GM12878 (cell line): Measurements from ENCODE around the gene GRM7. TPM values are rescaled to one million over a fixed set of nuclear protein-coding genes. Genes with fewer than 3 reads are reported as not detected.

Experiments
- ATAC-seq: fragments of 200-7000 bp; cut with Tn5 transposase; 3 replicates; pipeline ENCODE4 v1.9.1; 2020; ENCODE audit warnings: mild to moderate bottlenecking, moderate library complexity
- BruUV-seq: library from RNA; stranded (reverse); fragments of 400-500 nt; replicated peaks from 2 replicates; lab custom pipeline; 2021; lab: Mats Ljungman, UMichigan
- CTCF ChIA-PET: fragments of 300-600 bp; sonication (Branson Sonifier 250); formaldehyde crosslinking; extraction: SDS; loops from one replicate; lab custom pipeline; 2021; ENCODE audit warnings: inconsistent platforms; lab: Yijun Ruan, JAX
- POLR2A ChIA-PET: fragments of 350-600 bp; formaldehyde crosslinking; extraction: SDS; loops from one replicate; lab custom pipeline; 2021; ENCODE audit warnings: inconsistent platforms; lab: Charles Lee
- RAD21 ChIA-PET: fragments of 300-600 bp; sonication (Branson Sonifier 250); formaldehyde crosslinking; loops from one replicate; lab custom pipeline; 2023; ENCODE audit warnings: antibody characterized with exemption; ENCODE audit not compliant: unreplicated experiment; lab: Charles Lee
- SMC1A ChIA-PET: fragments of 300-600 bp; sonication (Branson Sonifier 250); formaldehyde crosslinking; loops from one replicate; lab custom pipeline; 2023; ENCODE audit not compliant: unreplicated experiment, uncharacterized antibody; lab: Charles Lee
- DNase-seq: peaks from one replicate; pipeline ENCODE4 v3.0.0-alpha.2; 2011; ENCODE audit warnings: low read depth, low spot score
- FAIRE-seq: peaks from 3 replicates; lab custom pipeline; 2011; peaks lifted over from hg19 to GRCh38; lab: Jason Lieb, UNC
- H2AFZ ChIP-seq: 2 replicates; pipeline ENCODE4 v1.6.0; 2011; ENCODE audit warnings: low read depth, low read length, control low read depth; ENCODE audit not compliant: control insufficient read depth
- H3K27ac ChIP-seq: 2 replicates; pipeline ENCODE4 v1.5.1; 2011; ENCODE audit warnings: control low read depth; ENCODE audit not compliant: control insufficient read depth, insufficient read depth
- H3K27me3 ChIP-seq, 2 experiments: replicated peaks in 1 of 2; 2 replicates each; pipeline versions ENCODE4 v1.6.0 to v1.6.1; 2011; ENCODE audit warnings: low read length in 1 of 2; ENCODE audit not compliant: control insufficient read depth in 2 of 2, insufficient read depth in 2 of 2
- H3K36me3 ChIP-seq, 2 experiments: 2 replicates each; pipeline ENCODE4 v1.5.1; 2011; ENCODE audit warnings: low read length in 1 of 2; ENCODE audit not compliant: control insufficient read depth in 2 of 2, insufficient read depth in 2 of 2
- H3K4me1 ChIP-seq: 2 replicates; pipeline ENCODE4 v1.6.1; 2011; ENCODE audit warnings: mild to moderate bottlenecking, low read length, moderate library complexity, mixed read lengths; ENCODE audit not compliant: control insufficient read depth, insufficient read depth
- H3K4me2 ChIP-seq: 2 replicates; pipeline ENCODE4 v1.6.0; 2011; ENCODE audit warnings: control low read depth; ENCODE audit not compliant: control insufficient read depth, insufficient read depth
- H3K4me3 ChIP-seq: fragments of 200-600 bp; sonication (generic); 2 replicates; pipeline ENCODE4 v1.5.1; 2016
- H3K79me2 ChIP-seq: 2 replicates; pipeline ENCODE4 v1.6.0; 2011; ENCODE audit warnings: low read length; ENCODE audit not compliant: control insufficient read depth, insufficient read depth
- H3K9ac ChIP-seq: 2 replicates; pipeline ENCODE4 v1.8.0; 2011; ENCODE audit warnings: low read length, control low read depth, mixed read lengths; ENCODE audit not compliant: control insufficient read depth, insufficient read depth
- H3K9me3 ChIP-seq: replicated peaks from 3 replicates; pipeline ENCODE4 v1.5.1; 2011; ENCODE audit warnings: mild to moderate bottlenecking, low read length; ENCODE audit not compliant: control insufficient read depth, insufficient read depth
- H4K20me1 ChIP-seq: 2 replicates; pipeline ENCODE4 v1.6.0; 2011; ENCODE audit not compliant: control insufficient read depth, insufficient read depth
- BRCA1 ChIP-seq: IDR thresholded peaks from 2 replicates; pipeline ENCODE4 v1.6.1; 2011; ENCODE audit warnings: low read depth, low read length, improper control_type of control experiment
- CTCF ChIP-seq, 3 experiments: IDR thresholded peaks in 2 of 3; conservative IDR thresholded peaks in 1 of 3; 2 replicates each; pipeline ENCODE4 v1.5.1; 2011; ENCODE audit warnings: low read depth in 3 of 3, low read length in 3 of 3, mild to moderate bottlenecking in 3 of 3, control low read depth in 2 of 3, moderate library complexity in 2 of 3, inconsistent platforms in 1 of 3, mixed read lengths in 1 of 3; ENCODE audit not compliant: control insufficient read depth in 2 of 3, insufficient read depth in 1 of 3; ENCODE audit errors: extremely low read depth in 1 of 3
- NR2F1 ChIP-seq: fragments of 450-650 bp; conservative IDR thresholded peaks from 2 replicates; pipeline ENCODE4 v1.6.1; 2017; ENCODE audit warnings: mild to moderate bottlenecking
- RAD21 ChIP-seq: IDR thresholded peaks from 2 replicates; pipeline ENCODE4 v1.6.1; 2011; ENCODE audit warnings: mild to moderate bottlenecking, low read depth, low read length, moderate library complexity; ENCODE audit not compliant: insufficient read depth
- WGBS: methylation state at CpG from one replicate; pipeline ENCODE4 v1.1.6; 2016; ENCODE audit warnings: low lambda C conversion rate; ENCODE audit not compliant: insufficient replicate concordance, insufficient coverage; ENCODE audit errors: missing lambda C conversion rate; 5-methylcytosine and 5-hydroxymethylcytosine counted together
- in situ Hi-C: fragments of 300-500 bp; cut with MboI; formaldehyde crosslinking; loops from 9 replicates; pipeline ENCODE4 v1.14.3; 2018; ENCODE audit warnings: mixed read lengths
- intact Hi-C: fragments of 100-400 bp; cut with micrococcal nuclease; formaldehyde crosslinking; loops from one replicate; pipeline ENCODE4 v1.14.2; 2022; ENCODE audit not compliant: unreplicated experiment
- polyA plus RNA-seq, 11 experiments: library from polyadenylated mRNA; depleted of rRNA in 4 of 11; unstranded in 6 of 11; stranded (reverse) in 5 of 11; fragments of >200 nt; fragmentation: Nextera tagmentation in 4 of 11; fragmentation: Illumina TruSeq in 1 of 11; extraction: Ambion mirVana in 4 of 11; extraction: Trizol in 1 of 11; gene quantifications; 1 replicate in 1 of 11; 2 replicates in 10 of 11; pipeline versions ENCODE4 v1.2.1 to v1.2.3, GENCODE V29; 2011 to 2016; ENCODE audit warnings: inconsistent platforms in 2 of 11, missing spikeins in 2 of 11, low read depth in 1 of 11
- total RNA-seq, 4 experiments: library from RNA; depleted of rRNA in 3 of 4; stranded (reverse); fragments of >200 nt in 3 of 4; fragmentation: Illumina TruSeq in 1 of 4; extraction: Trizol in 1 of 4; gene quantifications; 2 replicates each; pipeline versions ENCODE4 v1.2.1 to v1.2.3, GENCODE V29; 2013 to 2021

Gene GRM7
- total and polyA plus RNA-seq, 10 of the 15 experiments (the other 5 are each of a cell fraction or from before 2014, with no cell fraction given) = not detected

- Histone ChIP-seq H2AFZ (no peak overlapping the region), H3K27ac (no peak overlapping the region), H3K36me3 (no peaks in the 10 kb centered on the region), H3K9ac (no peak overlapping the region), H3K27me3 (no peaks in the 10 kb centered on the region), H3K4me3 (no peak overlapping the region), H4K20me1 (no peaks in the 10 kb centered on the region), H3K4me1 (no peaks in the 10 kb centered on the region), H3K79me2 (no peaks in the 10 kb centered on the region), H3K9me3 (no peaks in the 10 kb centered on the region), H3K4me2 (no peak overlapping the region)
- ChIA-PET RAD21 (interaction anchor here (1.1 kb wide), 1 partner anchor 954 kb away, joined by 3 read pairs; no protein-coding TSS in a partner anchor), CTCF (interaction anchor here (0.8 to 1.6 kb wide), 6 partner anchors 9 to 954 kb away, joined by 3 to 6 read pairs (median 4); no protein-coding TSS in a partner anchor), POLR2A (no interaction called here), SMC1A (interaction anchor here (1.1 to 4.5 kb wide), 3 partner anchors 10 to 825 kb away, joined by 3 to 15 read pairs (median 6); no protein-coding TSS in a partner anchor)
- peak; percentile 59 for TF ChIP-seq NR2F1
- peak; percentile 19; the same call in 1 of the 2 replicates for TF ChIP-seq RAD21
- TF ChIP-seq CTCF (IDR thresholded peaks at IDR 0.05 in 2 of 3, conservative IDR thresholded peaks at IDR 0.05 in 1 of 3; ENCODE audit: control insufficient read depth in 2 of 3, extremely low read depth in 1 of 3, insufficient read depth in 1 of 3, low read depth in 3 of 3, low read length in 3 of 3) = peak in 1 of 3 experiments; percentile 23; a peak in 1 of 6 replicates
- no peak for TF ChIP-seq BRCA1
- BruUV-seq = no TSS peak
- DNase-seq = no peak
- peak; percentile 78 for ATAC-seq
- intact Hi-C loops = loop anchor here (5.0 kb wide), 1 partner anchor 827 kb away; no protein-coding TSS in a partner anchor
- WGBS = 24% methylated on average over 3 of the region's 3 CpGs
- no peak for FAIRE-seq
- in situ Hi-C loops = no loop called here
Measured at GRCh38 chr3:7285505-7285904, 424.6 kb downstream of the GRM7 start.
